Subcutaneous abdominal adipose tissue (tissue), 5 donors: ENCODE data around the gene TRPC4AP.

ENCODE experiments used
- H3K27ac ChIP-seq: one replicate; pipeline ENCODE4 v1.7.0; 2013; ENCODE audit warnings: low read depth, mild to moderate bottlenecking, inconsistent platforms, low read length, moderate library complexity
- H3K27me3 ChIP-seq, 5 donors: one replicate each; pipeline ENCODE4 v1.7.0; 2013; ENCODE audit warnings: low read length in 5 of 5, inconsistent platforms in 1 of 5; ENCODE audit not compliant: control insufficient read depth in 5 of 5, insufficient read depth in 4 of 5
- H3K36me3 ChIP-seq, 5 donors: one replicate each; pipeline ENCODE4 v1.7.0; 2013; ENCODE audit warnings: low read length in 5 of 5; ENCODE audit not compliant: control insufficient read depth in 5 of 5, insufficient read depth in 5 of 5
- H3K4me1 ChIP-seq, 5 donors: one replicate each; pipeline ENCODE4 v1.7.0; 2013; ENCODE audit warnings: low read length in 5 of 5, mild to moderate bottlenecking in 3 of 5, moderate library complexity in 1 of 5; ENCODE audit not compliant: control insufficient read depth in 5 of 5, insufficient read depth in 5 of 5
- H3K4me3 ChIP-seq, 5 donors: one replicate each; pipeline ENCODE4 v1.7.0; 2013; ENCODE audit warnings: low read length in 5 of 5, low read depth in 1 of 5
- H3K9ac ChIP-seq, 5 donors: one replicate each; pipeline ENCODE4 v1.7.0; 2013; ENCODE audit warnings: low read length in 5 of 5, mild to moderate bottlenecking in 4 of 5, moderate library complexity in 3 of 5
- H3K9me3 ChIP-seq, 5 donors: one replicate each; pipeline ENCODE4 v1.7.0; 2013; ENCODE audit warnings: low read length in 5 of 5; ENCODE audit not compliant: control insufficient read depth in 5 of 5
- donor health status: healthy.
- donor health status: healthy.
- donor health status: healthy.
- donor health status: healthy.
- donor health status: healthy.

The TRPC4AP gene

GRCh38 chr20:34964486-34964885, 128.1 kb downstream of the TRPC4AP start:
- Histone ChIP-seq H3K9me3 (no peaks in the 10 kb centered on the region), H3K36me3 (no peaks in the 10 kb centered on the region), H3K27me3 (no peaks in the 10 kb centered on the region), H3K9ac (no peak overlapping the region), H3K4me1 (no peaks in the 10 kb centered on the region), H3K4me3 (no peak overlapping the region), H3K27ac (no peak overlapping the region)

GRCh38 chr20:34956751-34957472, 135.7 kb downstream of the TRPC4AP start:
- H3K9ac ChIP-seq = no peak overlapping the region

DNA sequence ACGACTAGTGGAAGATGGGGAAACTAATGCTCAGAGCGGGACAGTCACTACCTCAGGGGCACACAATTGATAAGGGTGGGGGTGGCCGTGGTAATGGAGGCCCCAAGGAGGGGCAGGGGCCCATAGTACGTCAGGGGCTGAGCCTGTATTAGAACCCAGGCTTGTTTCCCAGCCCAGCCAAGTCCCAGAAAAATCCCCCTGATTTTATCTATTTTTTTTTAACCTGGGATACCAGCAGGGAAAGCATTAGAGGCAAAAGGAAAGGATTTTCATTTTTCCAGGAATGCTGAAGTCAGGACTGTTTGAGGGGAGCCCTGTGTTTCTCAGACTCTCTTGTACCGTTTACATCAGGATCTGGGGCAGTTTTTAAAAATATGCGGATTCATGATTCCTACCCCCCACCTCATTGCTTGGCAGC, 136.6 kb downstream of the TRPC4AP start:
- Histone ChIP-seq H3K9me3 (no peaks in the 10 kb centered on the region), H3K36me3 (peaks cover 0 to 5% (median 3%) of the 10 kb centered on the region in 5 donors), H3K27ac (peak overlapping the region; percentile 94), H3K27me3 (no peaks in the 10 kb centered on the region), H3K4me3 (peak overlapping the region; percentile 66 to 92 (median 86)), H3K9ac (peak overlapping the region; percentile 35 to 97 (median 96)), H3K4me1 (peaks cover 0 to 18% (median 13%) of the 10 kb centered on the region in 5 donors)

More at GRCh38 chr20:34956751-34957472, 135.7 kb downstream of the TRPC4AP start:
- no peaks in the 10 kb centered on the region for H3K36me3 ChIP-seq
- no peak overlapping the region for H3K27ac ChIP-seq
- no peaks in the 10 kb centered on the region for H3K27me3 ChIP-seq
- H3K9me3 ChIP-seq = no peaks in the 10 kb centered on the region
- peaks cover 0 to 18% (median 13%) of the 10 kb centered on the region in 5 donors for H3K4me1 ChIP-seq
- no peak overlapping the region for H3K4me3 ChIP-seq

DNA sequence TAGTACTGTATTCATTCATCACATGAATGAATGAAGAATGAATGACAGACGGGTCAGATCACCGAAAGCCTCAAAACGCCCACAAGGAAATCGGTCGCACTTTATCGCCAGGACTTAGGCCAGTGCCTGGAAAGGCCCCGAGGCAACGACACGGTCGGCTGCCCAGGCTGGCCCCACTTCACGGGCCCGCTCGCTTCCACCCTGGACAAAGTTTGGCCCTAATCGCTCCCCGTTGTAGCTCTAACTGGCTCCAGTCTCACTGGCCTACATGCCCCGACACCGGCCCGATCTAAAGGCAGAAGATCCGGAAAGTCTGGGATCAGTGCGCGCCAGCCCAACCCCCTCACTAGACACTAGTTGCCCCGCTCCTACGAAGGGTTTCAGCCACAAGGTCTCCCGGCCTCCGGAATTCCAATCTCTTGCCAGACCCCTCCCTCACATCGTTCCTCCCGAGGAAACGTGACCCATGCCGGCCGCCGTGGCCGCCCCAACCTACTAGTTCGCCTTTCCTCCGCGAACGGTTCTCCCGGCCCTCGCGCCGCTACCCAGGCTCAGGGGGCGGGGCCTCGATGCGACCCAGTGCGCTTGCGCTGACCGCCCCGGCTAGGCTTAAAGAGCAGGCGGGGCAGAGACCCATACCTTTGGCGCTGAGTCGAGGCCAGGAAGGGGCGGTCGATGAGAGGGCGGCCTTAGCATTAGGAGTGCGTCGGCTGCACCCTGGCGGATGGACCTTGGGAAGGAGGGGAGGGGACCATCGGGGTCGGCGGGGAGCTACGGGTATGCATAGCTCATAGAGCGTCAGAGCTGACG, 137.2 kb downstream of the TRPC4AP start, which contains the start of the genes GSS and MYH7B:
Gene GSS (minus strand): TSS at position 576 of the 810 bp plus-strand sequence. CDS start 3,954 bp downstream, outside the sequence.
Gene MYH7B (plus strand): TSS at position 638 of the 810 bp plus-strand sequence. CDS start 22,138 bp downstream, outside the sequence.
- Histone ChIP-seq H3K9me3 (no peaks in the 10 kb centered on the region), H3K27ac (peak within 1 kb of the TSS; percentile 94), H3K4me3 (peak within 1 kb of the TSS; percentile 66 to 92 (median 87)), H3K9ac (peak within 1 kb of the TSS; percentile 79 to 97 (median 96)), H3K27me3 (no peaks in the 10 kb centered on the region), H3K36me3 (peaks cover 0 to 6% (median 4%) of the 10 kb centered on the region in 5 donors), H3K4me1 (peaks cover 0 to 18% (median 13%) of the 10 kb centered on the region in 5 donors)

GRCh38 chr20:34954904-34955230, 137.7 kb downstream of the TRPC4AP start:
- peaks cover 0 to 18% (median 13%) of the 10 kb centered on the region in 5 donors for H3K4me1 ChIP-seq

GRCh38 chr20:34953960-34954359, 138.6 kb downstream of the TRPC4AP start:
- H3K27me3 ChIP-seq = no peaks in the 10 kb centered on the region
- peaks cover 3 to 10% (median 9%) of the 10 kb centered on the region in 5 donors for H3K36me3 ChIP-seq
- H3K27ac ChIP-seq = no peak overlapping the region
- no peak overlapping the region for H3K9ac ChIP-seq
- peaks cover 0 to 23% (median 16%) of the 10 kb centered on the region in 5 donors for H3K4me1 ChIP-seq
- no peak overlapping the region for H3K4me3 ChIP-seq
- H3K9me3 ChIP-seq = no peaks in the 10 kb centered on the region

More at GRCh38 chr20:34954904-34955230, 137.7 kb downstream of the TRPC4AP start:
- Histone ChIP-seq H3K9me3 (no peaks in the 10 kb centered on the region), H3K9ac (peak overlapping the region; percentile 79 to 97 (median 96)), H3K4me3 (peak overlapping the region; percentile 66 to 92 (median 87)), H3K27me3 (no peaks in the 10 kb centered on the region), H3K36me3 (peaks cover 0 to 9% (median 7%) of the 10 kb centered on the region in 5 donors), H3K27ac (peak overlapping the region; percentile 94)

- no peak overlapping the region for H3K27ac ChIP-seq
- no peak overlapping the region for H3K9ac ChIP-seq
- H3K4me1 ChIP-seq = peaks cover 0 to 33% (median 21%) of the 10 kb centered on the region in 5 donors
- H3K9me3 ChIP-seq = no peaks in the 10 kb centered on the region
- no peak overlapping the region for H3K4me3 ChIP-seq
- H3K27me3 ChIP-seq = no peaks in the 10 kb centered on the region
- H3K36me3 ChIP-seq = peaks cover 3 to 10% (median 9%) of the 10 kb centered on the region in 5 donors
Observed at GRCh38 chr20:34952671-34953070, 139.9 kb downstream of the TRPC4AP start.
